Activated CD8-positive, alpha-beta memory T cell treated with anti-CD3 and anti-CD28 coated beads, Interleukin-2, amount 50 U/mL, for 1 hour (primary cell): ENCODE data around the gene CXCR3.
A peak's percentile ranks its signal among the peaks of the same experiment; 100 is the strongest.

ENCODE experiments used
- DNase-seq: peaks from one replicate; pipeline ENCODE4 v3.0.0-alpha.2; 2020; ENCODE audit errors: extremely low read depth

Gene CXCR3

DNA sequence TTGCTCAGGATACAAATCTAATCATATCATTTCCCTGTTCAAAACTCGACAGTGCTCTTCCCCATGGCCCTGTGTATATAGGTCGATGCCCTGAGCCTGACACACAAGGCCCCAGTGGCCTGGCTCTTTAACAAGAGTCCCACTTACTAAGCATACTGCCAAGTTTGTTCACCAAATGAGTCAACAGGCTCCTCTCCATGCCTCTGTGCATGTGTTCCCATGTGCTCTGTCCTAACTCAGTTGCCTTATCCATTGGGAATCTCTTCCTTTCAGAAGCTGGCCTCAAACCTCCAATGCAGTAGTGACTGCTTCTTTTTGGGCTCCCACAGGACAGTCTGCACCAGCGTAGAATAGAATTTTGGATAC lies 18.9 kb upstream of the CXCR3 start:
- no peak for DNase-seq

GRCh38 chrX:71636438-71637252 lies 18.3 kb upstream of the CXCR3 start:
- no peak for DNase-seq

GRCh38 chrX:71634366-71634765 lies 16.1 kb upstream of the CXCR3 start:
- DNase-seq, result no peak

- no peak for DNase-seq
Observed at GRCh38 chrX:71632923-71633657, 14.8 kb upstream of the CXCR3 start.

- DNase-seq, result no peak
Observed at GRCh38 chrX:71629467-71629866, 11.2 kb upstream of the CXCR3 start.

- no peak for DNase-seq
Observed at GRCh38 chrX:71627588-71628404, 9.5 kb upstream of the CXCR3 start.

GRCh38 chrX:71626576-71626975 lies 8.3 kb upstream of the CXCR3 start:
- DNase-seq, result no peak

DNA sequence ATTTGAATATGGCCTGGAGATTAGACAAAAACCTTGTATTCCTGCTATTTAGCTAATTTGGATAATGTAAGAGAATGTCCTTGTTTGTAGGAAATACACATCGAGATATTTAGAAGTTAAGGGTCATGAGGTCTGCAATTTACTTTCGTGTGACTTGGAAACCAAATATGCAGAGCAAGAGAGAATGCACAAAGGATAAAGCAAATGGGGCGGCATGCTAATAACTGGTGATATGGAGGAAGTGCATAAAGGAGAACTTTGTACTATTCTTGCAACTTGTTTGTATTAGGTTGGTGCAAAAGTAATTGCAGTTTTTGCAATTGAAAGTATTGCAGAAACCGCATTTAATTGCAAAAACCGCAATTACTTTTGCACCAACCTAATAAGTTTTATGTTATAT lies 7.2 kb upstream of the CXCR3 start:
- no peak for DNase-seq

DNA sequence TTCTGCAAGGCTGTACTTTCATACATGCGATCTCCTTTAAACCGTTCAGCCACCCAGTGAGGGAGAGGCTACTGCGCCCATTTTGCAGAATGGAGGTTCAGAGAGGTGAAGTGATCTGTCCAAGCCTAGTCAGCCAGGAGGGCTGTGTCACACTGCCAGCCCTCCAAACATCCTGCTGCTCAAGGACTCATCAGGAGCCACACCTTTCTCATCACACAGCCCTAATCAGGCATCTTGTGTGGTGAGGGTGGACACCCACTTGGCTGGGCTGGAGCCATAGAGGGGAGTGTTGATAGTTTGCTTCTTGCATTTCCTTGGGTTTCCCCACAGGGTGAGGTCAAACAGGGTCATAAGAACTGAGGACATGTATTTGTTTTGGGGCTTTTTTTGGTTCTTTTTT lies 5.4 kb upstream of the CXCR3 start:
- no peak for DNase-seq

GRCh38 chrX:71622576-71623450 lies 4.5 kb upstream of the CXCR3 start:
- DNase-seq, result peak; percentile 55

DNA sequence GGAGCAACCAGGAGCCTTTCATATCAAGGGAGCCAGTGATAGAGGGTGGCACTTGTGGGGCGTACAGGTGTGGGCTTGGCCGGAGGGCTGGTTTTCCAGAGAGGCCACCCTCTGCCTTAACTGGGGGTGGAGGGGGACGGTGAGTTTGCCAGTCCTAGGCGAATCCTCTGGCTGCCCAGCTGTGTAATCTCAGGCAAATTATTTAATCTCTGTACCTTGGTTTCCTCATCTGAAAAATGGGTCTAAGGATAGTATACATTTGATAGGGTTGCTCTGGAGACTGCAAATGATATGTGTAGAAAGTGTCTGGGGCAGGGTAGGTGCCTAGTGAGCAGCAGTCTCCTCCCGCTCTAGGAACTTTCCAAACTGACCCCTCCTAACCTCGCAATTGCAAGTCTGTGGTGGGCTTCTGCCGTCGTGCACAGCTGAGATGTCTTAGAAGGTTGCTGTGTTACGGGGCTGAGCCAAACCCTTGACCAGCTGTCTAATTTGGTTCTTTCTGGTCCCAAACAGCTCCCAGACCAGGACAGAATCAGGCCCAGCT lies 3.8 kb upstream of the CXCR3 start:
- no peak for DNase-seq

GRCh38 chrX:71621603-71622002 lies 3.3 kb upstream of the CXCR3 start:
- DNase-seq, result no peak

GRCh38 chrX:71619986-71620385 lies 1.7 kb upstream of the CXCR3 start:
- DNase-seq, result no peak

GRCh38 chrX:71619193-71619592 lies 882 bp upstream of the CXCR3 start:
- peak; percentile 59 for DNase-seq

- no peak for DNase-seq
Observed at GRCh38 chrX:71618787-71619186, 476 bp upstream of the CXCR3 start.

DNA sequence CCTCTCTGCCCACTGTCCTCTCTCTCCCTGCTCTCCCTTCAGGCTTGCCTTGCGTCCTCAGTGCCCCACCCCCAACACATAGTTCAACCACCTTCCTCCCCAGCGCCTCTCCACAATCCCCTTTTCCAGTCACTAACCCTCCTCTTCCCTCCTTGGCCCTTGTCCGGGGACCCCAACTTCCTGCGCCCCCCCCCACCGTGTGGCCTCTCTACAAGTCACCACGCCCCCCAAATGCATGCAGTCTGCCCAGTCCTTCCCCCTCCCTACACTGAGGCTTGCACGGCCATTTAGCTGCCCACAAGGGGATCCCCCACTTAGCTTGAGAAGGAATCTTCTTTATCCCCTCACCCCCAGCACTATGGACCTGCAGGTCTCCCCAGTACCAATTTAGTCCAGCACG lies 569 bp downstream of the CXCR3 start:
- DNase-seq, result no peak

DNA sequence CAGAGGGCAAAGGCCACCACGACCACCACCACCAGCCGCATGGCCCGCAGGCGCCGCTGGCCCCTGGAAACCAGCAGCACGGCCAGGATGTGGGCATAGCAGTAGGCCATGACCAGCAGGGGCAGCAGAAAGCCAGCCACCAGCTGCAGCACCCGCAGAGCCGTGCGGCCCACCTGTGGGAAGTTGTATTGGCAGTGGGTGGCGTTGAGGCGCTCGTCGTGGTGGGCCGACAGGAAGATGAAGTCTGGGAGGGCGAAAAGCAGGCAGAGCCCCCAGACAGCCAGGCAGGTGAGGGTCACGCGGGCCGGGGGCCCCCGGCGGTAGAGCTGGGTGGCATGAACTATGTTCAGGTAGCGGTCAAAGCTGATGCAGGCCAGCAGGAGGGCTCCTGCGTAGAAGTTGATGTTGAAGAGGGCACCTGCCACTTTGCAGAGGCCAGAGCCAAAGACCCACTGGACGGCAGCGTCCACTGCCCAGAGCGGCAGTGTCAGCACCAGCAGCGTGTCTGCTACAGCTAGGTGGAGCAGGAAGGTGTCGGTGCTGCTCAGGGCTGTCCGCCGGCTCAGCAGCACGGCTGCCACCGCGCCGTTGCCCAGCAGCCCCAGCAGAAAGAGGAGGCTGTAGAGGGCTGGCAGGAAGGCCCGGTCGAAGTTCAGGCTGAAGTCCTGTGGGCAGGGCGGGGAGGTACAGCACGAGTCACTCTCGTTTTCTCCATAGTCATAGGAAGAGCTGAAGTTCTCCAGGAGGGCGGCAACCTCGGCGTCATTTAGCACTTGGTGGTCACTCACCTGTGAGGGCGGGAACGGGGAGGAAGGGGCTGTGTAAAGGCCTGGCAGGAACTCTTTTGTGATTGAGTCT lies 1.4 kb downstream of the CXCR3 start:
- DNase-seq, result no peak

- DNase-seq, result no peak
Observed at GRCh38 chrX:71615954-71616353, 2.4 kb downstream of the CXCR3 start.

- no peak for DNase-seq
Observed at GRCh38 chrX:71615056-71615455, 3.3 kb downstream of the CXCR3 start.

DNA sequence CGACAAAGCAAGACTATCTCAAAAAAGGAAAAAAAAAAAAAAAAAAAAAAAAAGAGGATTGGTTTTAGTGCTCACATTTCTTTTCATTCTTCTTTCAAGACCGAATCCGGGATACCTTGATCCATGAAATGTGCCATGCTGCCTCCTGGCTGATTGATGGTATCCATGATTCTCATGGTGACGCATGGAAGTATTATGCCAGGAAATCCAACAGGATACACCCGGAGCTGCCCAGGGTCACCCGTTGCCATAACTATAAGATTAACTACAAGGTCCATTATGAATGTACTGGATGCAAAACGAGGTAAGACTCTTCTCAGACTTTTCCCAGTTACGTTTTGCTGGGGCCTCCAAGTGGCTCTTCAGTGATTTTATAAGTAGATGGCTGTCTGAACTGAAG lies 6.1 kb downstream of the CXCR3 start:
- DNase-seq, result no peak
